GM18907 (cell line): Measurements from ENCODE around the gene TNFRSF21.

Experiments used
- ATAC-seq: cut with Tn5 transposase; IDR thresholded peaks from one replicate; pipeline ENCODE4 v1.9.1; 2021; ENCODE audit warnings: mild to moderate bottlenecking, moderate library complexity; ENCODE audit not compliant: unreplicated experiment

The TNFRSF21 gene

DNA sequence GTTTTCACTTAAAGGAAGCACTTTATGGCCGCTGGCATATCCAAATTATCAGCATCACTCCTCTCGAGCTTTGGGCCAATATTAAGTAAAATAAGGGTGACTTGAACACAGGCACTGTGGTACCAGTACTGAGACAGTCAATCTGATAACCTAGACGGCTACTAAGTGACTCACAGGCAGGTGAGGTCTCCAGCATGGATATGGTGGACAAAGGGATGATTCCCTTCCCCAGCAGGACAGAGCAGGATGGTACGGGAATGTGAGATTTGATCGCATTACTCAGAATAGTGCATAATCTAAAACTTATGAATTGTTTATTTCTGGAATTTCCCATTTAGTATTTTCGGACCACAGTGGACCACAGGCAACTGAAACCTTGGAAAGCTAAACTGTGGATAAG is 55.7 kb downstream of the TNFRSF21 start:
- no peak for ATAC-seq

DNA sequence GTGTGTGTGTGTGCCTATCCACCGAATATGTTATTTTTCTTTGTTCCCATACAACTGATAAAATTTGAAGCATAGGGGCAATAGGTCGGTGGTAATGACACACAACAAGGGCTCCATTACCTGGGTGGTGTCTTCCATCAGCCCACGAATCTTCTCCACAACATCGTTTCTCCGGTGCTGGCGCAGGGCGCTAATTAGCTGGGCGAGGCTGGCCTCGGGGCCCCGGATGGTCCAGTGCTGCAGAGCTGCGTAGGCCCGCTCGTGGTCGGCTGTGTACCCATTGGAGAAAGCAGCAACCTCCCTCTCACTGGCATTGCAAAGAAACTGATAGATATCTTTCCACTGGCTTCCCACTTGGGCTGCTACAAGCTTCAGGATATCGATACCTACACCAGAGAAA is 56.6 kb downstream of the TNFRSF21 start:
- no peak for ATAC-seq

DNA sequence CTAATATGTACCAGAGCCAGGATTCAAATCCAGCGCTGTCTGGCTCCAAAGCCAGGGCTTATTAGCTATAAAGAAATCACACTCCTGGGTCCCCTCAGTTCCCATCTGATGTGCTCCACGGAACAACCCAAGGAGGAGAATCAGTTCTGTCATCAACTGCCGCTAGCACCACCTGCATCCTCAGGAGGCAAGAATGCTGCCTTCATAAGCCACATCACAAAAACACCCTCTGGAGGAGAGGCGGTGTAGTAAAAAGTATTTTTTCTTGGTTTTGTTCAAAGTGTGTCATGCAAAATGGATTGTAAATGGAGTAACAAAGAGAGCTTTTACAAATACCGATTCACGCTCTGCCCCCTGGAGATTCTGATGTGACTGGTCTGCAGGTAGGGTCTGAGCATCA is 57.1 kb downstream of the TNFRSF21 start:
- ATAC-seq = no peak

DNA sequence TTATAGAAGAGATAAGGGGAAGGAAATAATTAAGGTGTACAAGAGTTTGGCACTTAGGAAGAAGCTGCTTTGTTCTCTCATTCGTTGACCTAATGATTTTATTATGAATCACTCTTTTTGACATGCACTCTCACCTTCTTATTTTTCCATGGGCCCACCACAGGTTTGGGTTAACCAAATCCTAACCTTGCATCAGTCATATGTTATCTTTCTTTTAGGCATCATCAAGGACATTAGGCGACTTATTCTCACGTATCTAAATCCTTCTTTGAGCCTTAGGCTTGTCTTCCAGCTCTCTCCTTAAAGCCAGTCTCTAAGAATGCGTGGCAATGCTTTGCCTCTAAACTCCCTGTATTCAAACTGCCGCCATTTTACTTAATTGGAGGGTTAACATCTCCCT is 58.3 kb downstream of the TNFRSF21 start:
- ATAC-seq = no peak

DNA sequence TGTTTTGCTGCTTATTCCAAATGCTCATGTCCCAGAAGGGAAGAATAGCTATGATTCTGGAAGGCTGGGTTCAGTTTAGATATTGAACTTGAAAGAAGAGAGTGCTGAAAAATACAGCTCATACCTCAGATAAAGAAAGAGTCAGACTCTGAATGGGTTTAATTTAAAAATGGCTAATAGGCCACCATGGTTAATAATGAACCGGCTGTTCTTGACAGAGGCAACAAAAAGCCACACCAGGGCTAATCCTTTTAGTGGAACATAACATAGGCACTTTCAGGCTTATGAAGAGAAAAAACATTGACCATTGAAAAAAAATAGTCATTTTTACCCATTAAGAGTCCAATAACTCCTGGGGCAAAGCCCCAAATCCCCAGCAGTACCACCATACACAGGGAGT is 59.4 kb downstream of the TNFRSF21 start:
- ATAC-seq = peak; percentile 41

DNA sequence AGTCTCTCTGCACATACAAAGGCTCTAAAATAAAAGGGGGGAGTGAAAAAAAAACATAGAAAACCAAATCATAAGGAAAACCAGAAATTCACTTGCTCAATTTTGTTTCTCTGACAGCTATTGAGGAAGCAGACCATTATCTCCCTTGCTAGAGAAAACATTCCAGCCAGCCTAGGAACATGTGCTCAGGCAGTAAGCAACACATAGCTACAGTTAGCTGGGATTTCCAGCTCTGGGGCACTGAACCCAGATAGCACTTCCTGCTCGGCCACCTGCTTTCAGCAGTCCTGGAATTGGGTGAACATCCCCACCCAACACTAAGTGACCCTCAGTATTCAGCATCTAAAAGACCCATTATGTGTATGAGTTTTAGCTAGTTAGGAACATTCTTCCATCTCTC is 61.3 kb downstream of the TNFRSF21 start:
- ATAC-seq = no peak

DNA sequence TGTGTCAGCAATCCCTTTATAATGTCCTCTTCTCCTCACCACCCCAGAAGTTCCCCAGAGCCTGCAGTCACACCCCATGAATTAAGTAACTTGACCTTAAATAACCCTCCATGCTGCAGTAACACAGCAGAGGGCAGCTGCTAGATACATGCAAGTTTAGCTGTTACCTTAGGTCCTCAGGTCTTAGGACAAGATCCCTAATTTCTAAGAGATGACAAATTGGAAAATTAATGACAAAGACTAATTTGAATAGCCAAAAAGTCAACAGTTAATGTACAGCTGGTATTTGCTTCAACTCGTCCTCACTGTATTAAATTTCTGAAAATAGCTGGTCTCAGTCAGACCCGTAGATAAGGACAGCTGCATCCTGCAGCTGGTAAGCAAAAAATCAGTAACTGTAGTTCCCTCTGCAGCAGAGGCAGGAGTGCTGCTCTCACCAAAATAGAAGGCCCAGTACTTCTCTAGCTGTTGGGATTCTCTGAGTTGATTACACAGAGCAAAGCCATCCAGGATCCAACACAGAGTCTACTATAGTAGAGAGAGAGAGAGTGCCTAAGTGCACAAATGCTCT is 62.4 kb downstream of the TNFRSF21 start:
- peak; percentile 67 for ATAC-seq

DNA sequence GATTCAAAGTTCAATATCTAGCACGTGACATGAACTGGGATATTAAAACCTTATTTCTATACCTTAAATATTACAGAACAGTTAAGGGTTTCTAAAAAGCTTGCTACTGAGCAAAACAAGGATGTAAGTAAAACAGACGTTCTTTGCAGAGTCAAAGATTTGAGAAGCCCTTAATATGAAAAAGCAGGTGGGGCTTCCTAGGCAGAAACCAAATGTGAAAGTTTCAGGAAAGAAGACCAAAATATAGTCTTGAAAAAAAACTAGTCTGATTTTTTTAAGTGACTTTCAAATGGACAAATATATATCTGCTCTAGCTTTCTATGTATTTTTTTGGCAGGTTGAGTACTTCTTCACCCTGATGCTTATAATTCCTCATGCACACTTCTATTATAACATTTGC is 63.2 kb downstream of the TNFRSF21 start:
- ATAC-seq = no peak

DNA sequence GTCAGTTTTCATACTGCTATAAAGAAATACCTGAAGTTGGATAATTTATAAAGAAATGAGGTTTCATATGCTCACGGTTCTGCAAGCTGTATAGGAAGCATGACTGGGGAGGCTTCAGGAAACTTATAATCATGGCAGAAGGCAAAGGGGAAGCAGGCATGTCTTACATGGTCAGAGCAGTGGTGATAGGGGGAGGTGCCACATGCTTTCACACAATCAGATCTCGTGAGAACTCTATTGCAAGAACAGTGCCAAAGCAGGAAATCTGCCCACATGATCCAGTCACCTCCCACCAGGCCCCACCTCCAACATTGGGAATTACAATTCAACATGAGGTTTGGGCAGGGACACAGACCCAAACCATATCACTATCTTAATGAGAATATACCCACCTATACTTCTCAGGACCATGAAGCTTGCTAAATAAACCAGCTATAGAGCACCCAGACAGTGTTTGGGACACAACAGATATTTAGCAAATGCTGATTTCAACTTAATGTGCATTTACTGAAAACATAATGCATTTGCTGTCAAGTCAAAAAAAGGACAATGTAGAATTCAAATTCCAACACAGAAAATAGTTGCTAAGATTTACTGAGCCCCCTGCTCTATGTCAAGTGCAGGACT is 63.8 kb downstream of the TNFRSF21 start:
- ATAC-seq = no peak

DNA sequence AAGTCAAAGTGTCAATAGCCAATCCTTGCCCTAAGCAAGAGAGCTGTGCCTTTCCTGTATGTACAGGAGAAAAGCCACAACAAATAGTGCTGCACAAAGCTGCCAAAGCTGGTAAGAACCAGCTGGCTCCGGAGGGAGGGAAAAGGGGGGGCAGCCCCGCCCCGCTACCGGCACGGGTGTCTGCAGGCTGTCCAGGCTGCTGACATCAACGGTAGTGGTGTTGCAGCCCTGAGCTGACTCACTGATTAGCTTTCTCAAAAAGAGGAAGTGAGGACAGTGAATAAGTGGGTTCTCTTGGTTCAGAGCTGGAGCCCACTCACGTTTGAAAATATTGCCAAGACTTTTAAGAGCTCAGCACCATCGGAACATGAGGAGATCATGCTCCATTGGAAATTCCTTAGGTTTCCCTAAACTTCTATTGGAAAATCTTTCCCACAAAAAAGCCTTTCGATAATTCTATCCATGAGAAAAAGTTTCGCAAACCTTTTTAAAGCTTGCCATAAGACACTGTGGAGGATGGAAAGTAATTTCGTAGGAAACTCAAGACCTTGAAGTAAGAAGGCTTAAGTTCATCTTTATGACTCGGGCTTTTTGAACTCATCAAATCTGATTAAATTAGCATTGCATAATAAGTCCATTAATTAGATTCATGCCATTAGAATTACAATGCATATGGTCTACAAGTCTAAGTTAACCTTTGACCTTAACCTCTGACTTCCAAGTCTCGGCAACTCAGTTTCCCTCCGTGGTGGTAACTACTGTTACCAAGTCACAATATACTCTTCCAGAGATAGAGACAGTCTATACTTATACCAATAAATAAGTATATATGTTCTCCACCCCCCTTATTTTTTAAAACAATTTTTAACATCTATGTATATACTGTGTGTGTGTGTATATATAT is 67.0 kb downstream of the TNFRSF21 start:
- peak; percentile 95 for ATAC-seq

DNA sequence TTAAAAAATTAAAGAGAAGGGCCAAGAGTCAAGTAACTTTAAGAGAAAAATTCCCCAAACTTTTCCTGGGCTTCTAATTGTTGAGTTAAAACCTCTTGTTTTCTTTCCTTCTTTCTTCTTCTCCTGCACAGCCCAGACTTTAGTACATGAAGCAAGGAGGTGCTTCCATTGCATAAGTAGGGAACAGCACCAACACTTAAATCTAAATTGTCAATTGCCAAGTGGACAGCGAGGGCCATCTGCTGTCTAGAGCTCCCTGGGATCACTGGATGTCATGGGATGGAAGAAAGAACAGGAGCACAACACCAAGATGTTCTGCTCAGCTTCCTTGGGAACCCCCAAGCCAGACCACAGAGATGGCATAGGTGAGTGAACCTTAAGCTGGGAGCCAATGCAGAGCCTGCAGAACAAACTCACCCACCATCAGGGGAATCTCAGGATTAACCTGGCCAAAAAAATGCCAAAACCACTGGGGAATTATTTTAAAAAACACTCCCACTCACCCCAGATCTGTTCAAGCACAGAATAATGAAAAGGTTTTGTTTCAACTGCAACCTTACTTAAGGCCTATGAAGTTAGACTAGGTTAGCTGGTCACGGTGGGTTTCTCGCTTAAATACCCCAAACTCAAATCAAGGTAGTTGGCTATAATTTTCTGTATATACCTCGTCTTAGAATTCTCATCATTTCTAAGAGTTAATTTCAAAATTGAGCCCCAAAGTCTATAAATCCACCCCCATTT is 67.8 kb downstream of the TNFRSF21 start:
- ATAC-seq = no peak

DNA sequence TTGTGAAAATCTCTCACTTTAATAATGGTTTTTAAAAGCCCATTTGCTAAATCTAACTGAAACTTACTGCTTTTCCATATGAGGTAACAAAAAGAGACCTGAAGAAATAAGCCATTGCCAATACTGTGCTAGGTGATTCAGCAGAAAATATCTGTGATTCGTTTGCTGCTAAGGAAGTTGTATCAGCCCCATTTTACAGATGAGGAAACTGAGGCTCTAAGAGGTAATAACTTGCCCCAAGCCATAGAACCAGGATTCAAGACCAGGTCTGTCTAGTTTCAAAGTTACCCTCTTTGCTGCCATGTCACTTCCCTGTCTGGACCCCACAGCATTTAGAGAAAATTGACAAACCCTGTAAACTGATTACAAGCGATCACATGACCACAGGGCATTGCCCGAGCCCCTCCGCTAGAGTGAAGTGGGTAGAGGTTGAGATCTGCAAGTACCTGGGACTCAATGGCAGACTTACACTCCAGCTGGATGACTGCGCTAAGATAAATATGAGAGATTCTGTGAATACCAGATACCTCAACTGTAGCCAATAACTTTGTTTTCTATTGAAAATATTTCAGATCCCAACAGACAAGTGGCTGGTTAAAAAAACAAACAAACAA is 69.3 kb downstream of the TNFRSF21 start:
- ATAC-seq = no peak

DNA sequence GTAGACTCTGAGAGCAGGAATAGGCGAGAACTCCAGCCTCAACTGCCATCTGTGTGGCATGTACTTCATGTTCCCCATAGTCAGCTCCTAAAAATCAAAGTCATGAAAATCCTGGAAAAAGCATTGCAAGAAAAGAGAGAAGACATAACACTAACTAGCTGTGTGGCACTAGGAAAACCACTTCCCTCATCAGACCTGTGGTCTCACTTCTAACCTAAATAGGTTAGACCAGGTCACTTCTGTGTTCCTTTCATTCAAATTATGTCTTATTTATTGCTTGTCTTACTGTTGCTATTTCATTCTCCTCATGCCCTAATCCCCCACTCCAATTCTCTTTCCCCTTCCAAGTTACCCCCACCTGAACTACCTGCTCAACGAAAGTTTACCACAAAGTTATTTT is 70.2 kb downstream of the TNFRSF21 start:
- ATAC-seq = no peak

DNA sequence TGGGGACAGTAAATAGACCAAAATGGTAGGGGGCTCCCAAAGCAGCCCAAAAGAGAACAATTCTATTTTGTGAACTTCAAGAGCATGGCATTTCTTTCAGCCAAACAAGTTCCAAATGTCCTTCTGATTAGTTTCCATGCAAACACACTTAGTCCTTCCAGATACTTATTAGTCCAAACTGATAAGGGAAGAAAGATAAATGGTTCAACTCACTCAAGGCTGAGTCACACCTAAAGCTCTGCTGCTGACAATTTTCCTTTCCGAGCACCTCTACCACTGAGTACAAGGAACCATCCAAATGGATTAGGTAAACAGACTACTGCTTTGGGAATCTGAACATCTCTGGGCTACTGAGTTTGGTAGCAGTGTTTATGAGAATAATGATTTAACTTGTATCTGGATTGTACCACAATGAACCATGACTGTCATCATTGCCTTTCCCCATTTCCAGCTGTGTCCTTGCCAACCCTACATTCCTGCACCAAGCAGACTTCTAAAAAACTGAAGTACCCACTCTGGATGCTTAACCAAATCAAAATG is 71.2 kb downstream of the TNFRSF21 start:
- ATAC-seq = no peak

DNA sequence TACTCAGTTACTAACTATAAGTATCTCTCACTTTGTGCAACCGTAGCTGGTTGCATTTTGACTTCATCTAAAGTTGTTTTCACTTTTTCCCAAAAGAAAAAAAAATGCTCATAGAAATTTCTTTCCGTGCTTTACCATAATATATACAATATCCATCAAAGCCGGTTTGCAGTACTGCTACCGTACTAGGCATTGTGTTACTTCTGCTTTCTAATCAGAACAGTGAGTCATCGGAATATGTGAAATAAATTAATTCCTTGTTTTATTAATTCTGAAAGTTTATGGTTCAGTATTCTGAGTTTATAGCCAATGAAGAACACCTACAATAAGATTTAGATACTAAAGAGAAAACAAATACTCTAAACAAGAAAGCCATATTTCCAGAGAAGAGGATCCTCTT is 72.5 kb downstream of the TNFRSF21 start:
- no peak for ATAC-seq

DNA sequence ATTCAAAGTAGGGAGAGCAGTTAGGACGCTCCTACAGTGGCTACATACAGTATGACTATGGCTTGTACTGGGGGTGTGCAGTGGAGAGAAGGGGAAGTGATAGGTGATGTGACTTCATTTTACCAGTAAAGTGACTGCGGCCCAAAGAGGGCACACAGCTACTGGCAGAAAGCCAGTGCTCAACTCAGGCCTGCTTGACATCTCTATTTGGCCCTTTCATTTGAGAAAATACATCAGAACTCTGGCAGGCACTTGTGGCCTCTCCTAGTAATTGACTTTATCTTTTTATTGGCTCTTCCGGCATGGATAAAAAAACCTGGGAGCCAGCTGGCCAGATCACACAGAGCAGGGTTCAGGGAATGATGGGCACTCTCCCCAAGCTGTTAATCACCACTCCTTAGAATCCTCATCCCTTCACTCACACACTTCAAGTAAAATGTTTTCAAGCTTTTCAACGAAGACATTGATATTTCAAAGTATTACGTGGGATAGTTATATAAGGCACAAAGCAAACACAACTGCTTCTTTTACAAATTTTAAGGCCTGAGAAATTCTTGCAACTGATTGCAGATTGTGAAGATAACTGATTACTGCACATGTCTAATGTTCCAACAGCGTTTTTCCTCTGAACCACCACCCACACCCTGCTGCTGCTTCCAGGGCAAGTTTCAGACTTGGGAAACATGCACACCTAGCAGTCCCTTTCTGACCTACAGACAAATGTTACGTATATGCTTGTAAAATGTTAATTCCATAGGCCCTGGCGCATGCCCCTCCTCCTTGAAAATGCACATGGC is 73.5 kb downstream of the TNFRSF21 start:
- ATAC-seq = no peak

DNA sequence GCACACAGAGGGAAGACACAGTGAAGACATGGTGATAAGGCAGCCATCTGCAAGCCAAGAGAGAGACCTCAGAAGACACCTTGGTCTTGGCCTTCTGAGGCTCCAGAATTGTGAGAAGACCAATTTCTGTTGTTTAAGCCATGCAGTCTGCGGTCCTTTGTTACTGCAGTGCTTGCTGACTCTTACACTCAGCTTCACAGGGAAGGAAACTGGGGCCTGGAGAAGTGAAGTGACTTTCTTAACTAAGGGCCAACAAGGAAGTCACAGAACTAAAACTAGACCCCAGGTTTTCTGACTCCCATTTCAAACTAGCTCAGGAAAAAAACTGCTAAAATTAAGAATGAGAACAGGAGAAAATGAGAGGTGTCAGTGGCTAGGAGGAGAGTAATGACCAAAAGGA is 74.3 kb downstream of the TNFRSF21 start:
- ATAC-seq = no peak

DNA sequence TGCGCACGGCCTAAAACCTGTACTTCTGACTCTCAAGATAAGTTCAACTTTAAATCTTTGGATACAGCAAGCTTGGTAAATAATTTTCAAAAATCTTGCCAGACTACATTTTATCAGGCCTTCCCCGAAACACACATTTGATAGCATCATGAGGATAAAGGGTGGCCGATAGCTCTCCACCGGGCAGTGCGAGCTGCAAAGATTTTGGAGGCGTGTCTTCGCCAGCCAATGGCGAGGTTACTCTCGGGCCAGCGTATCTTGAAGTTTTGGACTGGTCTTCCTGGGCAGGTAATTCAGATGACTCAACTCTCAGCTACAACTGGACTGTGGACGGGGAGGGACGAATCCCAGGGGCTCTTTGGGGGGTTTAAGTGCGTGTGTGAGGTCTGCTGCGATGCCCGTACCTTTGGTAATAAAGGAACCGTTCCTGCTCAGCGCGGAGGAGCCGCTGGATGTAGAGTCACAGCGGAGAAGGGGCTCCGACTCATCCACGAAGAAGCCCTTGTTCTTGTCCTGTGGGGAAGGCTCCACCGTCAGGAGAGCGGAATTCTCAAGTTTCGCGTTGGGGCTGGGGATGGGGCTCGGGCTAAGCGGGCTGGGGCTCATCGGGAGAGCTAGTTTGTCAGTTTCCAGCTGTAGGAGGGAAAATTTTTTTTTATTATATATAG is 75.3 kb downstream of the TNFRSF21 start:
- ATAC-seq = no peak

DNA sequence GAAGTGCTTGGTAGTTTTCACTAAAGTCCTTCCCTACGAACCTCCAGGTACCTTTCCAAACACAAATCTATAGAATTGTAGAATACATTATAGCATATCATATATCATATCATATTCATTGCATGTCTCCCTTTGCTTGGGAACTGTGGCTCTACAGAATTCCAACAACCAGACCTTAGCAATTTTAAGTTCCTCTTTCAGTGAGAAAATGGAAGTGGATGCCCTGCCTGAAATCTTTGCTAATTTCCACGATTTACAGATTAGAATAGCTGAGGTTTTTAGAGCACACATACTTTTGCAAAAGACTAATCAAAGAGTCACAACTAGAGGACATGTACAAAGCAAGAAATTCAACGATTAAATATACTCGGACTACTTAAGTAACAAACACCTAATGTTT is 78.6 kb downstream of the TNFRSF21 start:
- no peak for ATAC-seq
